Measurements from ENCODE around the gene KIAA1217. TPM values are rescaled to one million over a fixed set of nuclear protein-coding genes. Genes with fewer than 3 reads are reported as not detected.

Gene KIAA1217
- total RNA-seq, 2 donors from 2014 or later = 92.5 to 188 TPM

- intact Hi-C loops (cut with DNase I) = no loop called here
- Histone ChIP-seq H3K4me1 (replicated peaks) (no peaks in the 10 kb centered on the region), H3K27ac (no peak overlapping the region), H3K36me3 (no peaks in the 10 kb centered on the region), H3K9me3 (no peaks in the 10 kb centered on the region), H3K27me3 (replicated peaks; ENCODE audit: insufficient read depth) (no peaks in the 10 kb centered on the region), H3K4me3 (no peak overlapping the region)
- 52% methylated on average over 5 of the region's 5 CpGs for WGBS
- TF ChIP-seq POLR2A (IDR thresholded peaks at IDR 0.05) (no peak), CTCF (IDR thresholded peaks at IDR 0.05) (peak in 1 of 4 experiments; percentile 15), POLR2AphosphoS5 (IDR thresholded peaks at IDR 0.05) (no peak)
- DNase-seq (ENCODE audit: low spot score) = no peak
These were observed 101.2 kb downstream of the KIAA1217 start for GRCh38 chr10:24310104-24310503.

GRCh38 chr10:24311888-24312287 is 103.0 kb downstream of the KIAA1217 start:
- TF ChIP-seq POLR2AphosphoS5 (IDR thresholded peaks at IDR 0.05) (no peak), CTCF (IDR thresholded peaks at IDR 0.05) (no peak), POLR2A (IDR thresholded peaks at IDR 0.05) (no peak)
- Histone ChIP-seq H3K9me3 (no peaks in the 10 kb centered on the region), H3K27ac (no peak overlapping the region), H3K4me1 (replicated peaks) (no peaks in the 10 kb centered on the region), H3K27me3 (replicated peaks; ENCODE audit: insufficient read depth) (no peaks in the 10 kb centered on the region), H3K36me3 (no peaks in the 10 kb centered on the region), H3K4me3 (no peak overlapping the region)
- DNase-seq (ENCODE audit: low spot score) = no peak
- intact Hi-C loops (cut with DNase I) = no loop called here
- 75% methylated on average over 6 of the region's 6 CpGs for WGBS

GRCh38 chr10:24313283-24313682 is 104.3 kb downstream of the KIAA1217 start:
- Histone ChIP-seq H3K27ac (no peak overlapping the region), H3K4me3 (no peak overlapping the region), H3K36me3 (no peaks in the 10 kb centered on the region), H3K27me3 (replicated peaks; ENCODE audit: insufficient read depth) (no peaks in the 10 kb centered on the region), H3K4me1 (replicated peaks) (no peaks in the 10 kb centered on the region), H3K9me3 (no peaks in the 10 kb centered on the region)
- DNase-seq (ENCODE audit: low spot score) = no peak
- WGBS = 93% methylated on average over 10 of the region's 10 CpGs
- TF ChIP-seq CTCF (IDR thresholded peaks at IDR 0.05) (no peak), POLR2AphosphoS5 (IDR thresholded peaks at IDR 0.05) (no peak), POLR2A (IDR thresholded peaks at IDR 0.05) (no peak)
- intact Hi-C loops (cut with DNase I) = no loop called here

- H3K27ac ChIP-seq = no peak overlapping the region
- 90% methylated on average over 7 of the region's 7 CpGs for WGBS
These were observed 106.3 kb downstream of the KIAA1217 start for GRCh38 chr10:24315211-24315610.

More at GRCh38 chr10:24315211-24315610, 106.3 kb downstream of the KIAA1217 start:
- Histone ChIP-seq H3K9me3 (no peaks in the 10 kb centered on the region), H3K36me3 (no peaks in the 10 kb centered on the region), H3K4me3 (no peak overlapping the region), H3K27me3 (replicated peaks; ENCODE audit: insufficient read depth) (no peaks in the 10 kb centered on the region), H3K4me1 (replicated peaks) (no peaks in the 10 kb centered on the region)
- intact Hi-C loops (cut with DNase I) = no loop called here
- DNase-seq (ENCODE audit: low spot score) = no peak
- TF ChIP-seq POLR2AphosphoS5 (IDR thresholded peaks at IDR 0.05) = no peak
- TF ChIP-seq CTCF (IDR thresholded peaks at IDR 0.05) = no peak
- no peak for TF ChIP-seq POLR2A (IDR thresholded peaks at IDR 0.05)

Measured in prostate gland (tissue), 2 donors.